Measurements from ENCODE around the gene NALF2. TPM values are rescaled to one million over a fixed set of nuclear protein-coding genes. Genes with fewer than 3 reads are reported as not detected.

Gene NALF2
- 0.27 and 0.41 TPM in 2 replicates for total RNA-seq (2014; rRNA removed; shearing (Covaris generic))

GRCh38 chrX:69503782-69504625 lies at the start of gene NALF2:
NALF2 (plus strand) TSS chrX:69504326; CDS start chrX:69505283, 957 bp downstream.

Other genes with a start within 250 kb of the NALF2 start
- 0.08 TPM in 1 of 2 replicates, not detected in the other for gene EDA, start 111.8 kb downstream of the NALF2 start, total RNA-seq (2014; rRNA removed; shearing (Covaris generic))

All from A375 (cell line).